HG02678 (cell line): ENCODE measurements around the gene ATP5F1D.

Source experiments
- ATAC-seq: cut with Tn5 transposase; IDR thresholded peaks from one replicate; pipeline ENCODE4 v1.9.1; 2021; ENCODE audit warnings: mild to moderate bottlenecking, moderate library complexity; ENCODE audit not compliant: unreplicated experiment

Gene ATP5F1D

GRCh38 chr19:1231729-1232637 is 9.6 kb upstream of the ATP5F1D start:
- no peak for ATAC-seq

- ATAC-seq, result no peak
These were observed 8.9 kb upstream of the ATP5F1D start for GRCh38 chr19:1232652-1233072.

GRCh38 chr19:1233115-1233667 is 8.4 kb upstream of the ATP5F1D start:
- ATAC-seq, result no peak

GRCh38 chr19:1234051-1234954 is 7.2 kb upstream of the ATP5F1D start:
- no peak for ATAC-seq

- ATAC-seq, result no peak
These were observed 6.6 kb upstream of the ATP5F1D start for GRCh38 chr19:1234955-1235380.

- no peak for ATAC-seq
These were observed 5.7 kb upstream of the ATP5F1D start for GRCh38 chr19:1235625-1236538.

GRCh38 chr19:1236576-1236975 is 5.0 kb upstream of the ATP5F1D start:
- no peak for ATAC-seq

- ATAC-seq, result no peak
These were observed 4.4 kb upstream of the ATP5F1D start for GRCh38 chr19:1237027-1237659.

GRCh38 chr19:1237754-1238368 is 3.7 kb upstream of the ATP5F1D start, which contains the start of gene CBARP:
TSS of gene CBARP (minus strand) at chr19:1238005. CDS start at chr19:1236100, 1,905 bp downstream.
- no peak for ATAC-seq

- no peak for ATAC-seq
These were observed 2.9 kb upstream of the ATP5F1D start for GRCh38 chr19:1238369-1239303.

GRCh38 chr19:1239420-1239795 is 2.1 kb upstream of the ATP5F1D start:
- no peak for ATAC-seq

GRCh38 chr19:1239796-1240737 is 1.5 kb upstream of the ATP5F1D start:
- ATAC-seq, result peak; percentile 39

GRCh38 chr19:1240925-1241324 is 626 bp upstream of the ATP5F1D start:
- ATAC-seq, result no peak

GRCh38 chr19:1243768-1244692 is 2.5 kb downstream of the ATP5F1D start:
- ATAC-seq, result no peak

GRCh38 chr19:1244693-1245451 is 3.3 kb downstream of the ATP5F1D start:
- ATAC-seq, result no peak
